Choroid plexus epithelial cell (primary cell): ENCODE measurements around the gene WWOX.
"Not testable (repeated sequence)": the region's sequence is repeated elsewhere in the genome, so short reads cannot be mapped to it uniquely, and the experiment has no call there.

Source experiments
- DNase-seq: peaks from one replicate; pipeline ENCODE4 v3.0.0-alpha.2; 2010; ENCODE audit warnings: low read depth
- H3K4me3 ChIP-seq: 2 replicates; pipeline ENCODE4 v1.5.1; 2011; ENCODE audit warnings: low read depth, mild to moderate bottlenecking, control low read depth, low read length, moderate library complexity
- TF ChIP-seq, protein P1 (sequence below): conservative IDR thresholded peaks from 2 replicates; pipeline ENCODE4 v1.5.1; 2011; ENCODE audit warnings: low read depth, mild to moderate bottlenecking, control low read depth, inconsistent platforms, low read length, moderate library complexity

WWOX gene

DNA sequence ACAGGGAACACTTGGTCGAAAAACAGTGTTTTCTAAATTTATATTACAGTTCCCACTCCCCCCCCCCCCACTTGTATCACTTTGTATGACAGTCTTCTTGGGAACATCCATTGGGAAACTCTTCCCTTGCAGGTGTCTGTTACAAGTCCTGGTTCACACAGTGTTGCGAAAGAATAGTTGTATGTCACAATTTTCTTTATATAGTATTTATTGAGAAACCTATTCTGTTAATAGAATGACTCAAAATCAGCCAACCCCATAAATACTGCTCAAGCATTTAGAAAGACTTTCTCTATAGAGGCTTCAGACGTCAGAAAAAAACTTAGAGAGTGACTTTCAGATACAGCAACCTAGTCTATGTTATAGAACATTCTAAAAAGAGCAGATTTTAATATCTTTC is 414.4 kb downstream of the WWOX start:
- DNase-seq, result no peak
- H3K4me3 ChIP-seq, result no peak overlapping the region
- TF ChIP-seq, protein P1, sequence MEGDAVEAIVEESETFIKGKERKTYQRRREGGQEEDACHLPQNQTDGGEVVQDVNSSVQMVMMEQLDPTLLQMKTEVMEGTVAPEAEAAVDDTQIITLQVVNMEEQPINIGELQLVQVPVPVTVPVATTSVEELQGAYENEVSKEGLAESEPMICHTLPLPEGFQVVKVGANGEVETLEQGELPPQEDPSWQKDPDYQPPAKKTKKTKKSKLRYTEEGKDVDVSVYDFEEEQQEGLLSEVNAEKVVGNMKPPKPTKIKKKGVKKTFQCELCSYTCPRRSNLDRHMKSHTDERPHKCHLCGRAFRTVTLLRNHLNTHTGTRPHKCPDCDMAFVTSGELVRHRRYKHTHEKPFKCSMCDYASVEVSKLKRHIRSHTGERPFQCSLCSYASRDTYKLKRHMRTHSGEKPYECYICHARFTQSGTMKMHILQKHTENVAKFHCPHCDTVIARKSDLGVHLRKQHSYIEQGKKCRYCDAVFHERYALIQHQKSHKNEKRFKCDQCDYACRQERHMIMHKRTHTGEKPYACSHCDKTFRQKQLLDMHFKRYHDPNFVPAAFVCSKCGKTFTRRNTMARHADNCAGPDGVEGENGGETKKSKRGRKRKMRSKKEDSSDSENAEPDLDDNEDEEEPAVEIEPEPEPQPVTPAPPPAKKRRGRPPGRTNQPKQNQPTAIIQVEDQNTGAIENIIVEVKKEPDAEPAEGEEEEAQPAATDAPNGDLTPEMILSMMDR, result no peak

DNA sequence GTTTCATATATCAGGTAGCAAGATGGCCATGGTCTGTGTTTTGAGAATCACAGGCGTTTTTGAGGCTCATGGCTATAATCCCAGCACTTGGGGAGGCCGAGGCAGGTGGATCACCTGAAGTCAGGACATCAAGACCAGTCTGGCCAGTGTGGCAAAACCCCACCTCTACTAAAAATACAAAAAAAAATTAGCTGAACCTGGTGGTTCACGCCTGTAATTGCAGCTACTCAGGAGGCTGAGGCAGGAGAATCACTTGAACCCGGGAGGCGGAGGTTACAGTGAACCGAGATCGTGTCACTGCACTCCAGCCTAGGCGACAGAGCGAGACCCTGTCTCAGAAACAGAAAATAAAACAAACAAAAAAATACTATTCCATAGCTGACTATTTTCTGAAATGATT is 415.4 kb downstream of the WWOX start:
- H3K4me3 ChIP-seq, DNase-seq: not testable (repeated sequence)

DNA sequence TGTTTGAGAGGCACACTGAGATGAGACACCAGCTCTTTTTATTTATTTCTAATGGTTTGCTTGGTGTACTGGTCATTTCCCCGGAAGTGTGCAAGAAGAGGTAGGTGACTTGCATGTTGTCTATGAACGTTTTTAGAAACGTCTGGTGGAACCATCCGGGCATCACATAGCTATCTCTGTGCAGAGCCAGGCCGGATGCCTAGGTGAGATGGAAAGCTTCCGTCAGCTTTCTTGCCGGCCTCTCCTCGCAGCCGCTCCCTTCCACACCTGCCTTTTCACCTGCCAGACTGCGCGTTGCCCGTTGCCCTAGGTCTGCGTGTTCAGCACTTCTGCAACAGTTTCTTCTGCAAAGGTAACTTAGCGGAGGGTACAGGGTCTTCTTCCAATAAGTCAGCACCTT is 416.0 kb downstream of the WWOX start:
- no peak overlapping the region for H3K4me3 ChIP-seq
- TF ChIP-seq, protein P1, result no peak
- no peak for DNase-seq

DNA sequence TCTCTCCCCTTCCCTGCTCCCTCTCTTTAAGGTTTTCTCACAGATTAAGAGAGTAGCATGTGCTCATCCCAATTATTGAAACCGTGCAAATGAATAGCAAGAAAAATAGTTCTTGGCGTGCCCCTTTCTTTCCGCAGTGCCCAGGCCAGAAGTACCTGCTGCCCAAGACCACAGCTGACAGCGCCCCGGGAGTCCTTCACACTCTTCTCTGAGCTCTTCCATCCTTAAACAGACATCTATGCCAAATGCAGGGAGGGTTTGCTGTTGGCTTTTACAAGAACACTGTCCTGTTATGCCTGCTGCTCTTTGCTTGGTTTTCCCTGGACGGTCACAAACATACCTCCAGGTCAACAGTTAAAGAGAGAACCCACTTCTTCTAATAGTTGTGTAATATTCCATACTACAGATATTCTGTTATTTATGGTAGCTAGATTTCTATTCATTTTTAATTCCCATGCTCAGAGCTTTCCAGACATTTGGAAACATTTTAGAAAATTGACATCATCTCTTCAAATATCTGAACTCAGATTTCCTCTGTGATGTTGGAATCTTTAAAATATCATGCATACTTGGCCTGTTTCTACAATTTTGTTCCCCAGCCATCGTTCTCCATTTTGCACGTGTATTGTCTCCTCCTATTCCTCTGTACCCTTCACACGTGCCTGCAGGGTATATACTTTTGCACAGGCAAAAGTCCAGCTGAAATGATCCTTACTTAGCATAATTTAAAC is 416.7 kb downstream of the WWOX start:
- DNase-seq, result no peak
- TF ChIP-seq, protein P1, result no peak
- H3K4me3 ChIP-seq, result no peak overlapping the region

DNA sequence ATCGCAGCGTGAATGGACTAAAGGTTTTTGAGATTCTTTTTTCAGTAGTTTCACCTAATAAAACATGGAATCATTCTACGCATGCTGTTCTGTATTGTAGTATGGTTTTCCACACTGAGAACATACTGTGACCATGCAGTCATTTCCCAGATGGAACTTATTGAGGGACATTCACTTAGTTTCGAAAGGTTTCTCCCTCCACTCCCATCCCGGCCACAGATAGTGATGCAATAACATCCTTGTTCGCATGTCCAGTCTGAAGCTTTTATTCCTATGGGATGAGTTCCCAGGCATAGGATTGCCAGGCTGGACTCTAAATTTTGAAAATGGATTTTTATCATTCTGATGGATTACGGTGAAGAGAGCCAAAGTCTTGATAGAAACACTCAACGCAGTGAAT is 420.4 kb downstream of the WWOX start:
- H3K4me3 ChIP-seq, result no peak overlapping the region
- no peak for DNase-seq
- TF ChIP-seq, protein P1, result no peak

DNA sequence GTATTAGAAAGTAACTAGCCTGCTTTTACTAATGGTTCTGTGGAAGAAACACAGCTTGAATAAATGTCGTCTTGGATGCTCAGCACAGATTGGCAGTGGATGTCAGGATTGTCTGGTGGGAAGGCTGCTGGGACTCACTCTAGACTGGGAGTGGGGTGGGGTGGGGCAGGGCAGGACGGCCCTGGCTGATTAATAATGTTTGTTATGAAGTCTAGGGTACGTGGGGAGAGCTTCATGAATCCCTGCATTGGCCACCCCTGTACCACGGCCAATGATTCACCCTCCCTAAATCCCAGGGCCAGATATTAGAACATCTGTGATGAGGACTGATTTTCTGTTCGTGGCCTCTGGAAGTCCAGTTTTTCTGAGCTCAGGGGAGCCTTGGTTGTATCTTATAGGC is 421.0 kb downstream of the WWOX start:
- no peak overlapping the region for H3K4me3 ChIP-seq
- TF ChIP-seq, protein P1, result no peak
- no peak for DNase-seq

DNA sequence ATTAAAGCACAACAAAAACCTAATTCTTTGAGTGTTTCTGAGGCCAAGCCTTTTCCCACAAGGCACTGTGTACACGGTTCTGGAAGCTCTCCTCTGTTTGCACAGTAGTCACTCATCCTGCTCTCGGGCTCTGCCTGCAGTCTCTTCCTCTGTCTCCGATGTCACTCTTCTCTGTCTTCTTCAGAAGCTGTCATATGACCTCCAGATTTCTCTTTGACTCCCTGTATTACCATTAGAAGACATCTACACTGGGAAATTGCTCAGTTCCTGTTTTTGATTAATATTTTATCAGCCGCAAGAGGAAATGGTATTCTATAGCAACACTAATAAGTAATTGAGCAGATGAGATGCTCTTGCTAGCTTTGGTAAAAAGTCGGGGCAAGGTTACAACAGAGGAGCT is 422.9 kb downstream of the WWOX start:
- no peak overlapping the region for H3K4me3 ChIP-seq
- TF ChIP-seq, protein P1, result no peak
- DNase-seq, result no peak
